ENCODE measurements around the gene TMEM87A.
"Not testable (repeated sequence)": the region's sequence is repeated elsewhere in the genome, so short reads cannot be mapped to it uniquely, and the experiment has no call there.

TMEM87A gene

GRCh38 chr15:42272939-42273899 lies at the start of gene TMEM87A, which contains the start of gene GANC:
Gene TMEM87A, minus strand, starts transcription at chr15:42273433. Its CDS starts 35 bp downstream, at chr15:42273398.
Gene GANC, plus strand, starts transcription at chr15:42273201. Its CDS starts 1,281 bp downstream, at chr15:42274482.
- in situ Hi-C loops (cut with MboI; ENCODE audit: low pct_unique_long_range_greater_than_20kb, low sequenced_read_pairs, unreplicated experiment), result no loop called here
- peak; percentile 92 for DNase-seq (ENCODE audit: low spot score)
- no peak for TF ChIP-seq CTCF (IDR thresholded peaks at IDR 0.05; ENCODE audit: extremely low read depth, insufficient read depth, missing control alignments)

GRCh38 chr15:42319206-42319605 lies 46.0 kb upstream of the TMEM87A start:
- TF ChIP-seq CTCF (IDR thresholded peaks at IDR 0.05; ENCODE audit: extremely low read depth, insufficient read depth, missing control alignments), result no peak
- in situ Hi-C loops (cut with MboI; ENCODE audit: low pct_unique_long_range_greater_than_20kb, low sequenced_read_pairs, unreplicated experiment), result no loop called here
- no peak for DNase-seq (ENCODE audit: low spot score)

- in situ Hi-C loops (cut with MboI; ENCODE audit: low pct_unique_long_range_greater_than_20kb, low sequenced_read_pairs, unreplicated experiment); DNase-seq (ENCODE audit: low spot score): not testable (repeated sequence)
These were observed 43.1 kb upstream of the TMEM87A start for GRCh38 chr15:42316282-42316805.

GRCh38 chr15:42315521-42315920 lies 42.3 kb upstream of the TMEM87A start:
- no peak for DNase-seq (ENCODE audit: low spot score)
- in situ Hi-C loops (cut with MboI; ENCODE audit: low pct_unique_long_range_greater_than_20kb, low sequenced_read_pairs, unreplicated experiment), result no loop called here
- TF ChIP-seq CTCF (IDR thresholded peaks at IDR 0.05; ENCODE audit: extremely low read depth, insufficient read depth, missing control alignments), result no peak

- no peak for TF ChIP-seq CTCF (IDR thresholded peaks at IDR 0.05; ENCODE audit: extremely low read depth, insufficient read depth, missing control alignments)
- in situ Hi-C loops (cut with MboI; ENCODE audit: low pct_unique_long_range_greater_than_20kb, low sequenced_read_pairs, unreplicated experiment), result no loop called here
- no peak for DNase-seq (ENCODE audit: low spot score)
These were observed 41.6 kb upstream of the TMEM87A start for GRCh38 chr15:42314818-42315217.

- in situ Hi-C loops (cut with MboI; ENCODE audit: low pct_unique_long_range_greater_than_20kb, low sequenced_read_pairs, unreplicated experiment), result no loop called here
- no peak for TF ChIP-seq CTCF (IDR thresholded peaks at IDR 0.05; ENCODE audit: extremely low read depth, insufficient read depth, missing control alignments)
- DNase-seq (ENCODE audit: low spot score), result no peak
These were observed 40.2 kb upstream of the TMEM87A start for GRCh38 chr15:42313463-42313862.

- no peak for TF ChIP-seq CTCF (IDR thresholded peaks at IDR 0.05; ENCODE audit: extremely low read depth, insufficient read depth, missing control alignments)
- in situ Hi-C loops (cut with MboI; ENCODE audit: low pct_unique_long_range_greater_than_20kb, low sequenced_read_pairs, unreplicated experiment), result no loop called here
- no peak for DNase-seq (ENCODE audit: low spot score)
These were observed 33.4 kb upstream of the TMEM87A start for GRCh38 chr15:42306681-42307080.

- DNase-seq (ENCODE audit: low spot score); in situ Hi-C loops (cut with MboI; ENCODE audit: low pct_unique_long_range_greater_than_20kb, low sequenced_read_pairs, unreplicated experiment): not testable (repeated sequence)
These were observed 27.8 kb upstream of the TMEM87A start for GRCh38 chr15:42301004-42301403.

Measured in GM13977 (cell line).